Suppressor macrophage (primary cell): Measurements from ENCODE around the gene CEP112.
"Not testable (repeated sequence)": the region's sequence is repeated elsewhere in the genome, so short reads cannot be mapped to it uniquely, and the experiment has no call there.

Experiments used
- DNase-seq, 4 experiments: peaks; one replicate each; pipeline ENCODE4 v3.0.0-alpha.2; 2020 to 2022

CEP112 gene

DNA sequence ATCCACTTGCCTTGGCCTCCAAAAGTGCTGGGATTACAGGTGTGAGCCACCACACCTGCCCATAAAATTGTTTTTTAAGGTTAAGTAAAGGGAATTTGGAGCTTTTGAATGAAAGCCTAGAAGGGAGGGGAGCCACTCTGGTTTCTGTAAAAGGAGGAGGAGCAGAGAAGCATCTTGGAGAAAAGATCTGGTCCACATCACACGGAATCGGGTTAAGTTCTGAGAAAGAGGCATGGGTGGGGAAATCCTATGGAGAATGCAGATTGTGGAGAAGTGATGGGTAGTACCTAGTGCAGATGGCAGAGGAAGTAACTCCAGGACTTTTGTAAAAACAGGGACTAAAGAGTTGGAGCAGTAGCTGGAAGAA lies 18.3 kb upstream of the CEP112 start:
- DNase-seq: no peak

DNA sequence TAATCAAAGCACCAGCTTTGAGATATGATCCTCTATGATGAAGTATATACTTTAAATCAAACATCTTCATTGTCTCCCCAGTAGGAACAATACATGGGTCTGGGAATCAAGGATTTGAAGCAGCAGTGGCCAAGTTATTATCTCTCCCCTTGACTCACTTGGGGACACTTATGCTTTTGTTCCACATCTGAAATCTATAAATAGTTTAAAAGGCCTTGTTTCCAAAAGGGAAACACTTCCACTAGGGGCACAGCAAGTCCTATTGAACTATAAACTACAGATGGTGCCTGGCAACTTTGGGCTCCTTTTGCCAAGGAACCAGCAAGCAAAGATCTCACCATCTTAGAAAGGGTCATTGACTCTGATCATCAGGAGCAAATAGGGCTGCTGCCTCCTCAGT lies 16.0 kb upstream of the CEP112 start:
- no peak for DNase-seq

GRCh38 chr17:66203274-66204015 lies 11.5 kb upstream of the CEP112 start:
- no peak for DNase-seq

GRCh38 chr17:66200685-66201092 lies 8.8 kb upstream of the CEP112 start:
- DNase-seq: peak; percentile 52 to 69 (median 62)

GRCh38 chr17:66198242-66198641 lies 6.3 kb upstream of the CEP112 start:
- no peak for DNase-seq

DNA sequence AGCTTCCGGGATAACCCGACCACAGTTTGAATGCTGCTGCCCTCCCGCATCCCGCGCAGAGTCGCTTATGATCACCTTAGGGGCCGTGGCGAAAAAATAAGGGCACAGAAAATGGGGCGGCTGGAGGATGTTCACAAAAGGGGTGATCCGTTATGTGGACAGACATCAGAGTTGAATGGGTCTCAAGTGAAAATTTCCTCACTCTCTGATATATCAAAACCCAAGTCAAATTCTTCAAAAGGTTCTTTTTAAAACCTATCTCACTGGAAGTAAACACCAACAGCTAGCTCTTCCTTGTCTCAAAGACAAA lies 400 bp upstream of the CEP112 start:
- no peak for DNase-seq

GRCh38 chr17:66190738-66191592 lies 968 bp downstream of the CEP112 start:
- DNase-seq: peak in 1 of 4 experiments; percentile 5

DNA sequence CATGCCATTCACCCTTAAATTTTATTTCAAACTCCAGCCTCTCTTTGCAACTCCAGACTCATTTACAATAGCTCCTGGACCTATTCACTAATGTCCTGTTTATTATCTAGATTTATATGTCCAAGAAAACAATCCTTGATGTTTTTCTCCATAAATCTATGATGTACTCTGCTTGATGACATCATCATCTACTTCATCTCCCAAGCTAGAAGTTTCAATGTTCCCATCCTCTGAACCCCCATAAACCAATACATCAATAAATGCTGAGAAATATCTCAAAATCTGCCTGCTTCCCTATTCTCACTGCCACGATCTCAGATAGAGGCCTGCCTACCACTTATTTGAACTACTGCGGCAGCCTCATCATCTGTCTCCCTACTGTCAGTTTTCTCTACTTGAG lies 4.2 kb downstream of the CEP112 start:
- DNase-seq: no peak

DNA sequence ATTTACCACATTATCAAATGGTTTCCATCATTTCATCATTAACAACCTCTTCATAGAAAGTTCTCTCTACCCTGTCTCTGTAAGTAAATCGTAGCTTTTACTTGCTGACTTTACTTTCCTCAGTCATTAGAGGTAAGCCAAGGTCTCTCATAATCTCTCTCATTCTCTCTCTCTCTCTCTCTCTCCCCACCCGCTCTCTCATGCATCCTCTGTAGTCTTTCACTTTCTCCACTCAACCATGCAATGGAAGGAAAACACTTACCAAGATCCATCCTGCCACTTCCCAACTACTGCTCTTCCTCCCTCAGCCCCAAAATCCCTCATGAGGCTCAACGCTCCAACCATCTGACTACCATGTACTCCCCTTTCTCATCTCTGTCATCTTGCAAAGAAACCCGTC lies 6.1 kb downstream of the CEP112 start:
- no peak for DNase-seq

GRCh38 chr17:66184392-66184791 lies 7.5 kb downstream of the CEP112 start:
- DNase-seq: no peak

DNA sequence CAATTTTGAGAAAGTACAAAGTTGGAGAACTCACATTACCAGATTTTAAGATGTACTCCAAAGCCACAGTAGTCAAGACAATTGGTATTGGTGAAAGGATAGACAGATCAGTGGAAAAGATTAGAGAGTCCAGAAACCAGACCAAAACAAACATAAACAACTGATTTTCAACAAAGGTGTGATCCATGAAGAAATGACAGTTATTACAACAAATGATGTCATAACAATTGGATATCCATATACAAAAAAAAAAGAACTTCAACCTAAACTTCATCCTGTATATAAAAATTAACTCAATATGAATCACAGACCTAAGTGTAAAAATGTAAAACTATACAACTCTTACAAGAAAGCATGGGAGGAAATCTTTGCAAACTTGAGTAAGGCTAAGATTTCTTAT lies 8.4 kb downstream of the CEP112 start:
- DNase-seq: no peak

DNA sequence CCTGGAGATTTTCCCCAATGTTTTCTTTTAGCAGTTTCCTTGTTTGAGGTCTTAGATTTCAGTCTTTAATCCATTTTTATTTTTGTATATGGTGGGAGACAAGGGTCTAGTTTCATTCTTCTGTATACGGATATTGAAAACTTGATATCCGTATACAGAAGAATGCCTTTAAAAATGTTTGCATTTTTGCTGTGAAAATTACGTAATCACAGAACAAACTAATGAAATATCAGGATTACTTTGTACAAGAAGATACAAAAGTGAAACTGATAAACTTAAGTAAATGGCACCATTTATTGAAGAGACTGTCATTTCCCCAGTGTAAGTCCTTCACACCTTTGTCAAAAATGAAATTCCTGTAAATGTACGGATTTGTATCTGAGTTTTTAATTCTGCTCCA lies 13.3 kb downstream of the CEP112 start:
- DNase-seq: no peak

DNA sequence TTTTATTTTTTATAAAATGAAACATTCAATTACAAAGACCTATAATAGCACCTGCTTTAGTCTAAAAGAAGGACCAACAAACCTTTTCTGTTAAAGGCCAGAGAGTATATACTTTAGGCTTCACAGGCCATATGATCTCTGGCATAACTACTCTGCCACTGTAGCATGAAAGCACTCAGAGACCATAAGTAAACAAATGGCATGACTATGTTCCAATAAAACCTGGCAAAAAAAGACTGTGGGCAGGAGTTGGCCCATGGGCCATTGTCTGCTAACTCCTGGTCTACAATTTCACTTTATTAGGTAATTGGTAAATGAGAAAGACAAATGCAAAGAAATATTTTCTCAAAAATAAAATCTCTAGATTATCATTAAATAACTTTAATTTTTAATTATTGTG lies 14.9 kb downstream of the CEP112 start:
- DNase-seq: no peak

GRCh38 chr17:66175892-66176291 lies 16.0 kb downstream of the CEP112 start:
- DNase-seq: no peak

GRCh38 chr17:66172691-66173223 lies 19.2 kb downstream of the CEP112 start:
- no peak for DNase-seq

GRCh38 chr17:66172144-66172543 lies 19.8 kb downstream of the CEP112 start:
- no peak for DNase-seq

DNA sequence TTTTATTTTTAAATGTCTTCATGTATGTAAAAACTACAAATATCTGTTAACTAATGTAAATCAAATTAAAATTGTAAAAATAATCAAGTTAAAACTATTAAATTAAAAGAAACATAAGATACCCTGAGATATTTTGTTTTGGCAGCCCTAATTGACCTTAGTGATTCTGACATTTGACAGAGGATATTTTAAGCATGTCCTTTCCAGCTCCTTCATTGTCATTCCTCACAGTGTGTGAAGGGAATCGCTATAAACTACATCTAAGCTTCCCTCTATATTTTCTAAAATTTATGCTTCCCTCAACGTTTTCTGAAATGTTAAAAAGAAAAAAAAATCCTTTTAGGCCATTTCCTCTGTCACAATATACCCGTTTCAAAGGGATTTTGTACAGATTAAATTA lies 20.2 kb downstream of the CEP112 start:
- DNase-seq: no peak

DNA sequence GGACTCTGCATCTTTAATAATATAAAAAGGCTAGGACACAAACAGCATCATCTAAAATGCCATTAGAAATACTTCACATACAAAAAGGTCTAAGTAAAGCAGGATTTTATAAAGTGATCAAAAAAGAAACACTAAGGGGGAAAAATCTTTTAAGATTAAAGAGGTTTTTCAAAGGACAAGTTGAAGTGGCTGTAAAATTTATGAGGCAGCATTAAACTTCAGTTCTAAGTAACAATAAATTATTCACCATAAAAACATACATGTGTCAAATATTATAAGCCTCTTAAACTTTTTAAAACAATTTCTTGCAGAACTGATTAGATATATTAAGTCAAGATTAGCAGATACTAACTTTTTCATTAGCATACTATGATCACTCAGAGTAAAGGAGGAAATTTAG lies 20.8 kb downstream of the CEP112 start:
- no peak for DNase-seq

GRCh38 chr17:66169839-66170238 lies 22.1 kb downstream of the CEP112 start:
- DNase-seq: no peak

GRCh38 chr17:66167189-66167815 lies 24.6 kb downstream of the CEP112 start:
- DNase-seq: no peak

DNA sequence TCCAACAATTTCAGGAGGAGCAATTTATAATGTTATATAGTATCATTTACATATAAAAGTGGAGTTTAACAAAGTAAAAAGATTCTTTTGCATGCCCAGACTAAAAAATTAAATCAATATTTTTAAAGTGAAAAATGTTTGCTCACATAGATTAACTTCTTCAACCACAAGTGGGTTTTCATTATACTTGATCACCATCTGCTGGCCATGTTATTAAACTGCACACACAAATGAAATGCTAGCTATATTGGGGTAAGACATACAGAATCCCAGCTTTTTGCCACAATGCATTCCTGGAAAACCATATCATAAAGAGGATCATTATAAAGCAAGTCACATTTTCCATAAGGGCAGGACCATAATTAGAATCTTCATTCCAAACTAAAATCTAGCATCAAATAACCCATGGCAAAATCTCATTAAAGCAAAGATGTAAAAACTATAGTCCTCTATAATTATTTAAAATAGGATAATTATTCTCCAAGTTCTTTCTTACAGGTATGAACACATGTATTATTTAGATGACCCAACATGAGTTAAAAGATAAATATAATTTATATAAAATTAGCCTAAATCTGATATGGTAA lies 26.3 kb downstream of the CEP112 start:
- peak; percentile 13 to 60 (median 51) for DNase-seq

DNA sequence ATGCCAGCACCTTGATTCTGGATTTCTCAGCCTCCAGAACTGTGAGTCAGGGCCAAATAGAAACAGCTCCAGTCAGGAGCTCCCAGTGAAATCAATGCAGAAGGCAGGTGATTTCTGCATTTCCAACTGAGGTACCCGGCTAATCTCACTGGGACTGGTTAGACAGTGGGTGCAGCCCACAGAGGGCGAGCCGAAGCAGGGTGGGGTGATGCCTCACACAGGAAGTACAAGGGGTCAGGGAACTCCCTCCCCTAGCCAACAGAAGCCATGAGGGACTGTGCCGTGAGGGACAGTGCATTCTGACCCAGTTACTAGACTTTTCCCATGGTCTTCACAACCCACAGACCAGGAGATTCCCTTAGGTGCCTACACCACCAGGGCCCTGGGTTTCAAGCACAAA lies 36.9 kb downstream of the CEP112 start:
- DNase-seq: not testable (repeated sequence)

DNA sequence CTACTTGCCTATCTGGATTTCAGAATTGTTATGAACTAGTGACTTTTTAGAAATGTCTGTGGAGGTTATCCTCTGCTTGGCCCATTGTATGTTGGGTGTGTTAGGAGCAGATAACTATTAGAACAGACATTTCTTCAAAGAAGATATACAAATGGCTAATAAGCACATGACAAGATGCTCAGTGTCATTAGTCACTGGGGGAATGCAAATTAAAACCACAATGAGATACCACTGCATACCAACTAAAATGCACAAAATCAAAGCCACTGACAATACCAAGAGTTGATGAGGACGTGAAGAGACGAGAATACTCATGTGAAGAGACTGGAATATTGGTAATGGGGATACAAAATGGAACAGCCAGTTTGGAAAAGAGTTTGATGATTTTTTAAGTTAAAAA lies 39.2 kb downstream of the CEP112 start:
- no peak for DNase-seq
